ENCODE measurements around the gene NFKBIA. TPM values are rescaled to one million over a fixed set of nuclear protein-coding genes. Genes with fewer than 3 reads are reported as not detected.

NFKBIA gene
- total and polyA plus RNA-seq, 10 donors: 107 to 482 (median 305) TPM

DNA sequence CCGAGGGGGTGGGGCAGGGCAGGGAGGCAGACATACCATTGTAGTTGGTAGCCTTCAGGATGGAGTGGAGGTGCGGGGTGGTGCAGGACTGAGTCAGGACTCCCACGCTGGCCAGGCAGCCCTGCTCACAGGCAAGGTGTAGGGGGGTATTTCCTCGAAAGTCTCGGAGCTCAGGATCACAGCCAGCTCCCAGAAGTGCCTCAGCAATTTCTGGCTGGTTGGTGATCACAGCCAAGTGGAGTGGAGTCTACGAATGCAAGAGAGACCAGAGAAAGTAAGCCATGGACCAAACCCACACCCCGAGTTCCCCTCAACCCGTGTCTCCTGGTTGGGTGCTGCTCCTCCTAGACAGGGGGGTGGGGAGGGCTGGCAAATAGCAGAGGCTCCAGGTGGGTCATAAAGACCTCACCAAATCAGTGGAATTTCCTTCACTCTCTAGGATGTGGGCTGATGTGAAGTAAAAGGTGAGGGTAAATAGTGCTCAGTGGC lies 1.4 kb downstream of the NFKBIA start:
- Histone ChIP-seq H3K36me3 (peaks cover 3 to 53% (median 39%) of the 10 kb centered on the region in 6 donors), H3K27me3 (replicated peaks in 1 of 7) (no peaks in the 10 kb centered on the region), H3K9me3 (no peaks in the 10 kb centered on the region), H3K27ac (peak overlapping the region; percentile 78 to 100 (median 99)), H3K4me1 (peaks cover 56 to 82% (median 75%) of the 10 kb centered on the region in 6 donors), H3K4me3 (peak overlapping the region; percentile 73 to 99 (median 95))
- WGBS, 5 donors: 2 to 12% (median 8%) methylated on average over 7 to 8 of the region's 8 CpGs
- intact Hi-C loops (cut with DNase I; ENCODE audit: low total_unique reads): loop anchor here (10.0 kb wide), 1 partner anchor 68 kb away; no protein-coding TSS in a partner anchor
- DNase-seq: peak; percentile 86
- TF ChIP-seq POLR2A (IDR thresholded peaks at IDR 0.05) (no peak), POLR2AphosphoS5 (IDR thresholded peaks at IDR 0.05) (peak; percentile 13 to 65 (median 53))
- TF ChIP-seq, protein P1, sequence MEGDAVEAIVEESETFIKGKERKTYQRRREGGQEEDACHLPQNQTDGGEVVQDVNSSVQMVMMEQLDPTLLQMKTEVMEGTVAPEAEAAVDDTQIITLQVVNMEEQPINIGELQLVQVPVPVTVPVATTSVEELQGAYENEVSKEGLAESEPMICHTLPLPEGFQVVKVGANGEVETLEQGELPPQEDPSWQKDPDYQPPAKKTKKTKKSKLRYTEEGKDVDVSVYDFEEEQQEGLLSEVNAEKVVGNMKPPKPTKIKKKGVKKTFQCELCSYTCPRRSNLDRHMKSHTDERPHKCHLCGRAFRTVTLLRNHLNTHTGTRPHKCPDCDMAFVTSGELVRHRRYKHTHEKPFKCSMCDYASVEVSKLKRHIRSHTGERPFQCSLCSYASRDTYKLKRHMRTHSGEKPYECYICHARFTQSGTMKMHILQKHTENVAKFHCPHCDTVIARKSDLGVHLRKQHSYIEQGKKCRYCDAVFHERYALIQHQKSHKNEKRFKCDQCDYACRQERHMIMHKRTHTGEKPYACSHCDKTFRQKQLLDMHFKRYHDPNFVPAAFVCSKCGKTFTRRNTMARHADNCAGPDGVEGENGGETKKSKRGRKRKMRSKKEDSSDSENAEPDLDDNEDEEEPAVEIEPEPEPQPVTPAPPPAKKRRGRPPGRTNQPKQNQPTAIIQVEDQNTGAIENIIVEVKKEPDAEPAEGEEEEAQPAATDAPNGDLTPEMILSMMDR (IDR thresholded peaks at IDR 0.05 in 8 of 11, conservative IDR thresholded peaks at IDR 0.05 in 3 of 11): no peak

DNA sequence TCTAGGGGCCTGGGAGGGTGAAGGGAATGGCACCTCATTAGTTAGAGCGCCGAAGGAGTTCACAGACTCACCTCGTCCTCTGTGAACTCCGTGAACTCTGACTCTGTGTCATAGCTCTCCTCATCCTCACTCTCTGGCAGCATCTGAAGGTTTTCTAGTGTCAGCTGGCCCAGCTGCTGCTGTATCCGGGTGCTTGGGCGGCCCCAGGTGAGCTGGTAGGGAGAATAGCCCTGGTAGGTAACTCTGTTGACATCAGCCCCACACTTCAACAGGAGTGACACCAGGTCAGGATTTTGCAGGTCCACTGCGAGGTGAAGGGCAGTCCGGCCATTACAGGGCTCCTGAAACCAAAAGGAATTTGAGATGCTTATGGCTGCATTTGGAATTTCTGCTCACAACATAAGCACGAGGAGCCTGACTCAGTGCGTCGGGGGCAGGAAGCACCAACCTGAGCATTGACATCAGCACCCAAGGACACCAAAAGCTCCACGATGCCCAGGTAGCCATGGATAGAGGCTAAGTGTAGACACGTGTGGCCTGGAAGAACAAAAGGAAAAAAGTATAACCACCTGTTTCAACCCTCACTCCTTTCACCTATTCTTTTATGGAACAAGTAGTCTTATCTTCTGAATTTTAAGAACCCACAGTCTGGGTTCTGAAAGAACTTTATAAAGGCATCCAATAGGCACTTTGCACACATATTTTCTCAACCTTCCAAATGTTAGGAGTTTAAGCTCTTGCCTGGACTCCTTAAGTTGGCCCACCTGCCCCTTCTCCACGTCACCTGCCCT lies 2.0 kb downstream of the NFKBIA start:
- peak; percentile 85 for DNase-seq
- TF ChIP-seq POLR2A (IDR thresholded peaks at IDR 0.05) (no peak), POLR2AphosphoS5 (IDR thresholded peaks at IDR 0.05) (peak in 2 of 3 donors; percentile 25 to 45)
- Histone ChIP-seq H3K9me3 (no peaks in the 10 kb centered on the region), H3K4me3 (peak overlapping the region; percentile 73 to 99 (median 95)), H3K27me3 (replicated peaks in 1 of 7) (no peaks in the 10 kb centered on the region), H3K27ac (peak overlapping the region; percentile 78 to 100 (median 99)), H3K4me1 (peaks cover 57 to 88% (median 82%) of the 10 kb centered on the region in 6 donors), H3K36me3 (peaks cover 3 to 55% (median 39%) of the 10 kb centered on the region in 6 donors)
- intact Hi-C loops (cut with DNase I; ENCODE audit: low total_unique reads): loop anchor here (10.0 kb wide), 1 partner anchor 68 kb away; no protein-coding TSS in a partner anchor
- whole genome bisulfite sequencing, 5 donors: 16 to 29% (median 29%) methylated on average over 10 to 14 of the region's 14 CpGs

GRCh38 chr14:35401422-35402265 lies 2.9 kb downstream of the NFKBIA start:
- Histone ChIP-seq H3K4me1 (peaks cover 54 to 88% (median 76%) of the 10 kb centered on the region in 6 donors), H3K36me3 (peaks cover 3 to 63% (median 39%) of the 10 kb centered on the region in 6 donors), H3K4me3 (peak overlapping the region; percentile 73 to 99 (median 95)), H3K9me3 (no peaks in the 10 kb centered on the region), H3K27me3 (replicated peaks in 1 of 7) (no peaks in the 10 kb centered on the region), H3K27ac (peak overlapping the region; percentile 78 to 100 (median 99))
- TF ChIP-seq POLR2AphosphoS5 (IDR thresholded peaks at IDR 0.05) (peak in 1 of 3 donors; percentile 24), POLR2A (IDR thresholded peaks at IDR 0.05) (peak in 1 of 3 donors; percentile 28)
- TF ChIP-seq, protein P1 (IDR thresholded peaks at IDR 0.05 in 8 of 11, conservative IDR thresholded peaks at IDR 0.05 in 3 of 11): no peak
- intact Hi-C loops (cut with DNase I; ENCODE audit: low total_unique reads): loop anchor here (10.0 kb wide), 1 partner anchor 67 kb away; no protein-coding TSS in a partner anchor
- WGBS, 5 donors: 18 to 33% (median 30%) methylated on average over 14 of the region's 14 CpGs
- no peak for DNase-seq

Measured in spleen (tissue), 11 donors.